ENCODE results near the gene KRT82. TPM values are rescaled to one million over a fixed set of nuclear protein-coding genes. Genes with fewer than 3 reads are reported as not detected.

Gene KRT82
- total RNA-seq, 1 experiment from 2014 or later = not detected

- no peak overlapping the region for H3K4me2 ChIP-seq (ENCODE audit: insufficient read depth, insufficient read length, low read length)
- no peak overlapping the region for H3K18ac ChIP-seq (ENCODE audit: insufficient read length, low read depth, low read length)
- peaks cover 2% of the 10 kb centered on the region; the same call in 1 of the 2 replicates for H3K79me2 ChIP-seq (ENCODE audit: insufficient read depth, low read length)
- H3K4me1 ChIP-seq (ENCODE audit: insufficient read depth, low read length) = no peaks in the 10 kb centered on the region
- H2AK5ac ChIP-seq (ENCODE audit: insufficient read length, low read length) = no peak overlapping the region
- H3K27me3 Mint-ChIP-seq (ENCODE audit: low read depth) = peaks cover 14% of the 10 kb centered on the region
- no peak overlapping the region for H3K27ac ChIP-seq (ENCODE audit: insufficient read length, low read depth, low read length)
- no peaks in the 10 kb centered on the region for H3K79me1 ChIP-seq (ENCODE audit: insufficient read depth, low read depth, low read length, poor library complexity, severe bottlenecking)
- no CpG with 5 or more reads among the region's 1 CpG for WGBS (ENCODE audit: extremely low coverage, insufficient read length, low lambda C conversion rate)
- H3K9me3 Mint-ChIP-seq = no peaks in the 10 kb centered on the region
- H3K14ac ChIP-seq (ENCODE audit: insufficient read depth, low read length) = no peak overlapping the region
- no peaks in the 10 kb centered on the region for H4K20me1 ChIP-seq (ENCODE audit: control insufficient read depth, insufficient read depth, insufficient read length)
- H3K23me2 ChIP-seq (ENCODE audit: insufficient read length, low read depth, low read length, poor library complexity, severe bottlenecking) = peaks cover 3% of the 10 kb centered on the region
- no peak overlapping the region for H3K4me3 Mint-ChIP-seq
- H2BK12ac ChIP-seq (ENCODE audit: insufficient read length, low read depth, low read length) = no peak overlapping the region
- H3K9me3 ChIP-seq (ENCODE audit: control insufficient read depth, low read depth, low read length) = no peaks in the 10 kb centered on the region
- H3K23ac ChIP-seq (ENCODE audit: insufficient read length, low read depth, low read length) = no peak overlapping the region
- no peak for DNase-seq
- H3K27me3 ChIP-seq (ENCODE audit: insufficient read depth, low read length) = no peaks in the 10 kb centered on the region
- no peak overlapping the region for H2BK20ac ChIP-seq (ENCODE audit: low read depth, low read length, poor library complexity, severe bottlenecking)
- no peak overlapping the region for H3K9ac ChIP-seq (ENCODE audit: extremely low read depth, insufficient read length, low read length)
- H4K91ac ChIP-seq (ENCODE audit: insufficient read length, low read depth, low read length) = no peak overlapping the region
- H3K36me3 Mint-ChIP-seq (ENCODE audit: insufficient read depth in 1 of 3, low read depth in 3 of 3) = no peaks in the 10 kb centered on the region; a peak in 1 of 7 replicates
- H4K8ac ChIP-seq (replicated peaks; ENCODE audit: insufficient read length, low read depth, low read length) = no peak overlapping the region
- H3T11ph ChIP-seq (ENCODE audit: low read length) = no peak overlapping the region
- H3K56ac ChIP-seq (ENCODE audit: insufficient read length, low read depth, low read length) = no peak overlapping the region
- peaks cover 8 to 9% of the 10 kb centered on the region in 2 experiments for H3K4me1 Mint-ChIP-seq
- TF ChIP-seq, protein P1, sequence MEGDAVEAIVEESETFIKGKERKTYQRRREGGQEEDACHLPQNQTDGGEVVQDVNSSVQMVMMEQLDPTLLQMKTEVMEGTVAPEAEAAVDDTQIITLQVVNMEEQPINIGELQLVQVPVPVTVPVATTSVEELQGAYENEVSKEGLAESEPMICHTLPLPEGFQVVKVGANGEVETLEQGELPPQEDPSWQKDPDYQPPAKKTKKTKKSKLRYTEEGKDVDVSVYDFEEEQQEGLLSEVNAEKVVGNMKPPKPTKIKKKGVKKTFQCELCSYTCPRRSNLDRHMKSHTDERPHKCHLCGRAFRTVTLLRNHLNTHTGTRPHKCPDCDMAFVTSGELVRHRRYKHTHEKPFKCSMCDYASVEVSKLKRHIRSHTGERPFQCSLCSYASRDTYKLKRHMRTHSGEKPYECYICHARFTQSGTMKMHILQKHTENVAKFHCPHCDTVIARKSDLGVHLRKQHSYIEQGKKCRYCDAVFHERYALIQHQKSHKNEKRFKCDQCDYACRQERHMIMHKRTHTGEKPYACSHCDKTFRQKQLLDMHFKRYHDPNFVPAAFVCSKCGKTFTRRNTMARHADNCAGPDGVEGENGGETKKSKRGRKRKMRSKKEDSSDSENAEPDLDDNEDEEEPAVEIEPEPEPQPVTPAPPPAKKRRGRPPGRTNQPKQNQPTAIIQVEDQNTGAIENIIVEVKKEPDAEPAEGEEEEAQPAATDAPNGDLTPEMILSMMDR (conservative IDR thresholded peaks at IDR 0.05) = no peak
- no peak overlapping the region for H3K27ac Mint-ChIP-seq
- H2BK15ac ChIP-seq (ENCODE audit: low read depth, low read length) = no peak overlapping the region
- H4K5ac ChIP-seq (ENCODE audit: insufficient read length, low read depth, low read length) = no peak overlapping the region
- no peak overlapping the region for H3K4ac ChIP-seq (ENCODE audit: low read depth, low read length)
- no peak overlapping the region for H2AFZ ChIP-seq (ENCODE audit: low read length)
- H2BK5ac ChIP-seq (ENCODE audit: insufficient read length, low read length) = no peak overlapping the region
- H2BK120ac ChIP-seq (ENCODE audit: low read depth, low read length, poor library complexity, severe bottlenecking) = no peak overlapping the region
Observed at GRCh38 chr12:52416795-52417194, 10.7 kb upstream of the KRT82 start.
